ENCODE measurements around the gene PI16.

Gene PI16

GRCh38 chr6:36999751-37000125, 45.2 kb downstream of the PI16 start:
- DNase-seq (ENCODE audit: low read depth): no peak

DNA sequence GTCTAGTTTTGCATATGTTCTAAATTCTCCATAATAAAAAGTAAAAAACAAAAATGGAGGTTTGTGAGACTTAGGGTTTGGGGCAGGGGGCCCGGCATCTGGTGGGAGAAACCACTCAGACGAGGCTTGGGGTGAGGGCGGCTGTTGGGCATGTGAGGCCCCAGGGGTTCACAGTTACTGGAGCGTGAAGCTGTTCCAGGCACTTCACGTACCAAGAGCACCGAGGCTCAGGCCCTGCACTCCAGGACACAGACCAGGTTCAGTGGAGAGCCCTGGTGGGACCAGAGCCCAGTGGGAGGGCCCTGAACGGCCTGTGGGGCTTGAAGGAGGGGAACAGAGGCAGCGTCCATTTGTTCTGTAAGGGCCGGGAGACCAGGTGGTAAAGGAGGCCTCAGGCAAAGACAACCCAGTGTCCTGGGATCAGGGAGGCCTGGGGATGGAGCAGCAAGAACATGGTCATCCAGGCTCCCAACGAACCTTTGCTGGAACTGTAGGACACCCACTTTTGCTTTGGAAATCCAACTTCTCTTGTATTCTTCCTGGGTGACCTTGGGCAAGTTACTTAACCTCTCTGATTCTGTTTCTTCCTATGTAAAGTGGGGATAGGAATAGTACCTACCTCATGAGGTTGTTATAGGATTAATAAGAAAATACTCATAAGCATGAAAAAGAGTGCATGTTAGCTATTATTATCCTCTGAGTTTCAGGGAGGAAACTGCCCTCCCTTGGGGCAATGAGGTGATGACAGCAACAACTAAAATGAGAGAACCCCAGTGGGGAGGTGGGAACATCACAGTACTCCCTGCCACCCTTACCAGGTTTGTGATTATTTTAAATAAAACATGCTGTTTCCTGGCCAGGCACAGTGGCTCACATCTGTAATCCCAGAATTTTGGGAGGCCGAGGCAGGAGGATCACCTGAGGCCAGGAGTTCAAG, 49.8 kb downstream of the PI16 start:
- DNase-seq (ENCODE audit: low read depth): no peak

DNA sequence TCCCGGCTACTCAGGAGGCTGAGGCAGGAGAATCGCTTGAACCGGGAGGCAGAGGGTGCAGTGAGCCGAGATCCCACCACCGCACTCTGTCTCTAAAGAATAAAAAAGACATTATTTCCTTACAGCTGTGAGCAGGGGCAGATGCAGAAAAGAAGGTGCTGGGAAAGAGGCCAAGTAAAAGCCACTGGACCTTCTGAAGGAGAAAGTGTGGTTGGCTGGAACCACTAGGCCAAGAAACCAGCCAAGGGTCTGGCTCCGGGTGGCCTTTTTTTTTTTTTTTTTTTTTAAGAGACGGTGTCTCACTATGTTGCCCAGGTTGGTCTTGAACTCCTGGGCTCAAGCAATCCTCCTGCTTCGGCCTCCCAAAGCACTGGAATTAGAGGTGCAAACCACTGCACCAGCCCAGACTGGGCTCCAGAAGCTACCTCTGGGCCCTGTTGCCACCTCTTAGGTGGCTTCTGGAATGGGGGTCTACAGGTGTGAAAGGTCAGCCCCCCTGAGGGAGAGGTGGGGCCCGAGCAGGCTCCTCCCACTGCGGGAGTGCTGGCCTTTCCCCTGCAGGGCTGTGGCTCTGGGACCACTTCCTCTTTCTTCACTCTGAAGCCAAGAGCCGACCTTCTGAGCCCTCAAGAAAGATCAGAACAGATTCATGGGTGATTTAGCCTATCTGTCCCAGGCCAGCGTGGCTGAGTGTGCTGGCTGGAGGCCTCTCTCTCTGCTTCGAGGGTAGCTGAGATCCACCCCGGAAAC, 50.7 kb downstream of the PI16 start, which contains the start of gene FGD2:
FGD2 (plus strand) TSS at position 595 of the 750 bp plus-strand sequence. CDS start 163 bp downstream, outside the sequence.
- no peak for DNase-seq (ENCODE audit: low read depth)

- DNase-seq (ENCODE audit: low read depth): no peak
These were observed 51.5 kb downstream of the PI16 start for GRCh38 chr6:37005827-37006567.

- DNase-seq (ENCODE audit: low read depth): no peak
These were observed 52.3 kb downstream of the PI16 start for GRCh38 chr6:37006793-37007339.

DNA sequence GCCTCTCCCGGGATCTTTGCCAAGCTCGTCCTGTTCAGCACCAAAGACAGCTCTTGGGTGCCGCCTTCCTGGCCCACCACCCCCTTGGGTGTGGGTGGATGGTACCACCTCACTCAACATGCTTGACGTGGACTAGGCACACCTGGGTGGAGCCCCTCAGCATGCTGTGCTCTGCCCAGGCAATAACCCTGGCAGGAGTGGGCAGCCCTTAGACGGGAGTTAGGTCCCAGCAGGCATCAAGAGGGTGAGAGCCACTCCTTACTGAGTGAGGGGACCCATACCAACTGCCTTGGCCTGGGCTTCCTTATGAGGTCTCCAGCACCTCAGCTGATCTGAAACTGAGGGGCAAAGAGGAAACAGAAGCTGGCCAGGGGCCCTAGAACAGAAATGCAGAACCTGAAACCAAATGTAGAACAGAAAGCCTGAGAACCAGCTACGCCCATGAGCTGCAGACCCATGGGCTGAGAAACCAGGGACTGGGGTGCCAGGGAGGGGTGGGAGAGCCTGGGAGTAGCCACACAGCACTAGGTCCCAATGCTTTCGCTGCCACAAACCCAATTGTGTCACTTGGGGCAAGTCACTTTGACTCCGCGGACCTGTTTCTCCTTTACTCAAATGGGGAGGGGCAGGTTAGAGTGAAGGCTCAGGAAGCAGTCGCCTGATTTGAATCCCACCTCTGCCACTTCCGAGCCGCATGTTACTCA, 53.0 kb downstream of the PI16 start:
- DNase-seq (ENCODE audit: low read depth): no peak

GRCh38 chr6:37008484-37009465, 54.2 kb downstream of the PI16 start:
- DNase-seq (ENCODE audit: low read depth): no peak

DNA sequence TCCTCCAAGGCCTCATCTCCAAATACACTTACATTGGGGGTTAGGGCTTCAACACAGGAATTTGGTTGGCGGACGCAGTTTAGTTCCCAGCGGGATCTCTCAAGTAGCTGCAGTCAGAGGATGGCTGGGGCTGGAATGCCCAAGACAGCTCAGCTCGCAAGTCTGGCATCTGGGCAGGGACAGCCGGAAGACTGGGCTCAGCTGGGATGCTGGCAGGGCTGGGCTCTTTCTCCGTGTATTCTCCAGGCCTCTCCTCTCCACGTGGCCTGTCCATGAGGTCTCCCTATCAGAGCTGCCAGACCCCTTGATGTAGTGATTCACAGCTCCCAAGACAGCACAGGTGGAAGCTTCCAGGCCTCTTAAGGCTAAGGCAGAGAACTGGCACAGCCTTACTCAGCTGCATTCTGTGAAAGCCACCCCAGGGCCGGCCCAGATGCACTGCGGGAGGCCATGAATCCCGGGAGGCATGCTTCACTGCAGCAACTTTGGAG, 55.9 kb downstream of the PI16 start:
- no peak for DNase-seq (ENCODE audit: low read depth)

DNA sequence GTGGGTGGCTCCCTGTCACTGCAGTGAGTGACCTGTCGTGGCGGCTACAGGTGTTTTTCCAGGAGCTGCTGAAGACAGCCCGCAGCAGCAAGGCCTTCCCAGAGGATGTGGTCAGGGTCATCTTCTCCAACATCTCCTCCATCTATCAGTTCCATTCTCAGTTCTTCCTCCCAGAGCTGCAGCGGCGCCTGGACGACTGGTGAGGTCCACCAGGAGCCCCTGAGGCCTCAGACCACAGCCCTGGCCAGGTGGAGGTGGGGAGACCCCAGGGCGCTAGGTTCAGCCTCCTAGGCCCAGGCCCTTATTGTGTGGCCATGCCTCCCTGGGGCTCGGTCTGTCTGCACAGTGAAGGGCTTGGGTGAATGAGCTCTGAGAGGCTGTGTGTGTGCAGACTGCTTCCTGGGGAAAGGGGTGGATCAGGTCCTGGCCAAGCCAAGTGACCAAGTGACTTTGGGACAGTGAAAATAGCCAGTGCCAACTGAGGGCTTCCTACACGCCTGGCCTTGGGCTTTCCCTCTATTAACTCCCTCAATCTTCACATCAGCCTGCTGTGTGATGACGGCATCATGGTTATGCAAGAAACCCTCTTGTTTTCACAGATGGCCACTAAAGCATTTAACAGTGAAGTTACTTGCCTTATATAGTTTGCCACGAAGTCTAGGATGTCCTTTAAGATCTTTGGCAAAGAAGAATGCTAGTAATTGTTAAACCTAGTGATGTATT, 57.3 kb downstream of the PI16 start:
- peak; percentile 55 for DNase-seq (ENCODE audit: low read depth)

GRCh38 chr6:37013516-37014491, 59.3 kb downstream of the PI16 start:
- no peak for DNase-seq (ENCODE audit: low read depth)

All from stromal cell of bone marrow (primary cell).